ENCODE measurements around the gene ZC3HAV1. TPM values are rescaled to one million over a fixed set of nuclear protein-coding genes. Genes with fewer than 3 reads are reported as not detected.

ZC3HAV1 gene
- total and polyA plus RNA-seq, 9 of the 15 experiments (the other 6 are each of a cell fraction or from before 2014, with no cell fraction given) = 11.9 to 40.5 (median 23.9) TPM

DNA sequence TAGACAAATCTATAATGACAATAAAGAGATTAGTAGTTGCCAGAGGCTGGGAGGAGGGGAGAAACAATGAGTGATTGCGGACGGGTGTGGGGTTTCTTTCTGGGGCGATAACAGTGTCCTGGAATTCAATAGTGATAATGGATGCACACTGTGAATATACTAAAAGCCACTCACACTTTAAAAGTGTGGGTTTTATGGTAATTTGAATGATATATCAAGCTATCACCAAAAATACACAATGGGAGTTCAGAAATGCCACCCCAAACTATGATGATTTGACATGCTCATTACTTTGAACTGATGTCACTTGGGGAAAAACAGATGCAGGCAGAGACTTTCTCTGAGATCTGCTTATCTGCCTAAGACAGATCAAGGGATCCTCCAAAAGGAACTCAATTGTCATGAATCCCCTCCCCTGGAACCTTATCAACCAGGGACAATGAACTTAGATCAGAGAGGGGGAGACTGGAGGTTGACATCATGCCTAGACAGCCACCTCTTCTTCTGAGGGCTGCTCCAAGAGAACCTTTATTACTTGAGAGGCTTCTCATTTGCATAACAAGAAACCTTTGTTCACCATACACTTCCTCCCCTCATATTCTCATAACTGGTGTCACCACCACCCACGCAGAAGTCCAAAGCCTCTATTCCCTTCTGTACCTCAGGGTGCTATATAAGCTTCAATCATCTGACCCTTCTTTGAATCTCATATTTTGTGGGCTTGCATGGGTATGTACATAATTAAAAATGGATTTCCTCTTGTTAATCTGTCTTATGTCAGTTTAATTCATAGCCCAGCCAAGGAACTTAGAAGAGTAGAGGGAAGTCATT is 14.8 kb upstream of the ZC3HAV1 start (continued):
- TF ChIP-seq, protein P1, sequence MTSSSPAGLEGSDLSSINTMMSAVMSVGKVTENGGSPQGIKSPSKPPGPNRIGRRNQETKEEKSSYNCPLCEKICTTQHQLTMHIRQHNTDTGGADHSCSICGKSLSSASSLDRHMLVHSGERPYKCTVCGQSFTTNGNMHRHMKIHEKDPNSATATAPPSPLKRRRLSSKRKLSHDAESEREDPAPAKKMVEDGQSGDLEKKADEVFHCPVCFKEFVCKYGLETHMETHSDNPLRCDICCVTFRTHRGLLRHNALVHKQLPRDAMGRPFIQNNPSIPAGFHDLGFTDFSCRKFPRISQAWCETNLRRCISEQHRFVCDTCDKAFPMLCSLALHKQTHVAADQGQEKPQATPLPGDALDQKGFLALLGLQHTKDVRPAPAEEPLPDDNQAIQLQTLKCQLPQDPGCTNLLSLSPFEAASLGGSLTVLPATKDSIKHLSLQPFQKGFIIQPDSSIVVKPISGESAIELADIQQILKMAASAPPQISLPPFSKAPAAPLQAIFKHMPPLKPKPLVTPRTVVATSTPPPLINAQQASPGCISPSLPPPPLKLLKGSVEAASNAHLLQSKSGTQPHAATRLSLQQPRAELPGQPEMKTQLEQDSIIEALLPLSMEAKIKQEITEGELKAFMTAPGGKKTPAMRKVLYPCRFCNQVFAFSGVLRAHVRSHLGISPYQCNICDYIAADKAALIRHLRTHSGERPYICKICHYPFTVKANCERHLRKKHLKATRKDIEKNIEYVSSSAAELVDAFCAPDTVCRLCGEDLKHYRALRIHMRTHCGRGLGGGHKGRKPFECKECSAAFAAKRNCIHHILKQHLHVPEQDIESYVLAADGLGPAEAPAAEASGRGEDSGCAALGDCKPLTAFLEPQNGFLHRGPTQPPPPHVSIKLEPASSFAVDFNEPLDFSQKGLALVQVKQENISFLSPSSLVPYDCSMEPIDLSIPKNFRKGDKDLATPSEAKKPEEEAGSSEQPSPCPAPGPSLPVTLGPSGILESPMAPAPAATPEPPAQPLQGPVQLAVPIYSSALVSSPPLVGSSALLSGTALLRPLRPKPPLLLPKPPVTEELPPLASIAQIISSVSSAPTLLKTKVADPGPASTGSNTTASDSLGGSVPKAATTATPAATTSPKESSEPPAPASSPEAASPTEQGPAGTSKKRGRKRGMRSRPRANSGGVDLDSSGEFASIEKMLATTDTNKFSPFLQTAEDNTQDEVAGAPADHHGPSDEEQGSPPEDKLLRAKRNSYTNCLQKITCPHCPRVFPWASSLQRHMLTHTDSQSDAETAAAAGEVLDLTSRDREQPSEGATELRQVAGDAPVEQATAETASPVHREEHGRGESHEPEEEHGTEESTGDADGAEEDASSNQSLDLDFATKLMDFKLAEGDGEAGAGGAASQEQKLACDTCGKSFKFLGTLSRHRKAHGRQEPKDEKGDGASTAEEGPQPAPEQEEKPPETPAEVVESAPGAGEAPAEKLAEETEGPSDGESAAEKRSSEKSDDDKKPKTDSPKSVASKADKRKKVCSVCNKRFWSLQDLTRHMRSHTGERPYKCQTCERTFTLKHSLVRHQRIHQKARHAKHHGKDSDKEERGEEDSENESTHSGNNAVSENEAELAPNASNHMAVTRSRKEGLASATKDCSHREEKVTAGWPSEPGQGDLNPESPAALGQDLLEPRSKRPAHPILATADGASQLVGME (CRISPR knock-in tag; IDR thresholded peaks at IDR 0.05) = no peak
- TF ChIP-seq NR2C2 (CRISPR knock-in tag; IDR thresholded peaks at IDR 0.05) = no peak
- no peak; the same call in 1 of the 2 replicates for TF ChIP-seq NR2C2 (tag; IDR thresholded peaks at IDR 0.05)
- no peak for TF ChIP-seq FOXK1 (CRISPR knock-in tag; IDR thresholded peaks at IDR 0.05; ENCODE audit: borderline replicate concordance)
- TF ChIP-seq, protein P2, sequence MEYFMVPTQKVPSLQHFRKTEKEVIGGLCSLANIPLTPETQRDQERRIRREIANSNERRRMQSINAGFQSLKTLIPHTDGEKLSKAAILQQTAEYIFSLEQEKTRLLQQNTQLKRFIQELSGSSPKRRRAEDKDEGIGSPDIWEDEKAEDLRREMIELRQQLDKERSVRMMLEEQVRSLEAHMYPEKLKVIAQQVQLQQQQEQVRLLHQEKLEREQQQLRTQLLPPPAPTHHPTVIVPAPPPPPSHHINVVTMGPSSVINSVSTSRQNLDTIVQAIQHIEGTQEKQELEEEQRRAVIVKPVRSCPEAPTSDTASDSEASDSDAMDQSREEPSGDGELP (CRISPR knock-in tag; IDR thresholded peaks at IDR 0.05; ENCODE audit: borderline replicate concordance) = no peak; the same call in 1 of the 2 replicates
- TF ChIP-seq, protein P3, sequence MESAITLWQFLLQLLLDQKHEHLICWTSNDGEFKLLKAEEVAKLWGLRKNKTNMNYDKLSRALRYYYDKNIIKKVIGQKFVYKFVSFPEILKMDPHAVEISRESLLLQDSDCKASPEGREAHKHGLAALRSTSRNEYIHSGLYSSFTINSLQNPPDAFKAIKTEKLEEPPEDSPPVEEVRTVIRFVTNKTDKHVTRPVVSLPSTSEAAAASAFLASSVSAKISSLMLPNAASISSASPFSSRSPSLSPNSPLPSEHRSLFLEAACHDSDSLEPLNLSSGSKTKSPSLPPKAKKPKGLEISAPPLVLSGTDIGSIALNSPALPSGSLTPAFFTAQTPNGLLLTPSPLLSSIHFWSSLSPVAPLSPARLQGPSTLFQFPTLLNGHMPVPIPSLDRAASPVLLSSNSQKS (CRISPR knock-in tag; IDR thresholded peaks at IDR 0.05) = 0 out of 2 replicates have a peak, but pooled peaks have one; percentile 81
- no peak; the same call in 1 of the 2 replicates for TF ChIP-seq ESRRA (IDR thresholded peaks at IDR 0.05; ENCODE audit: borderline replicate concordance, low read depth)
- no peak for TF ChIP-seq LARP7 (IDR thresholded peaks at IDR 0.05)
- peak; percentile 100 for TF ChIP-seq SOX6 (IDR thresholded peaks at IDR 0.05)
- peak; percentile 62; the same call in 1 of the 2 replicates for TF ChIP-seq ZNF583 (CRISPR knock-in tag; IDR thresholded peaks at IDR 0.05)
- TF ChIP-seq, protein P4, sequence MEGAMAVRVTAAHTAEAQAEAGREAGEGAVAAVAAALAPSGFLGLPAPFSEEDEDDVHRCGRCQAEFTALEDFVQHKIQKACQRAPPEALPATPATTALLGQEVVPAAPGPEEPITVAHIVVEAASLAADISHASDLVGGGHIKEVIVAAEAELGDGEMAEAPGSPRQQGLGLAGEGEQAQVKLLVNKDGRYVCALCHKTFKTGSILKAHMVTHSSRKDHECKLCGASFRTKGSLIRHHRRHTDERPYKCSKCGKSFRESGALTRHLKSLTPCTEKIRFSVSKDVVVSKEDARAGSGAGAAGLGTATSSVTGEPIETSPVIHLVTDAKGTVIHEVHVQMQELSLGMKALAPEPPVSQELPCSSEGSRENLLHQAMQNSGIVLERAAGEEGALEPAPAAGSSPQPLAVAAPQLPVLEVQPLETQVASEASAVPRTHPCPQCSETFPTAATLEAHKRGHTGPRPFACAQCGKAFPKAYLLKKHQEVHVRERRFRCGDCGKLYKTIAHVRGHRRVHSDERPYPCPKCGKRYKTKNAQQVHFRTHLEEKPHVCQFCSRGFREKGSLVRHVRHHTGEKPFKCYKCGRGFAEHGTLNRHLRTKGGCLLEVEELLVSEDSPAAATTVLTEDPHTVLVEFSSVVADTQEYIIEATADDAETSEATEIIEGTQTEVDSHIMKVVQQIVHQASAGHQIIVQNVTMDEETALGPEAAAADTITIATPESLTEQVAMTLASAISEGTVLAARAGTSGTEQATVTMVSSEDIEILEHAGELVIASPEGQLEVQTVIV (CRISPR knock-in tag; IDR thresholded peaks at IDR 0.05; ENCODE audit: borderline replicate concordance) = no peak
- TF ChIP-seq ZC3H11A (IDR thresholded peaks at IDR 0.05; ENCODE audit: low read depth, low read length) = no peak
- peak; percentile 98 for TF ChIP-seq SMAD4 (CRISPR knock-in tag; conservative IDR thresholded peaks at IDR 0.05)
- TF ChIP-seq ATF7 (IDR thresholded peaks at IDR 0.05) = peak; percentile 98
- no peak for TF ChIP-seq BRD4 (IDR thresholded peaks at IDR 0.05)

All from K562 (cell line).